Measurements from ENCODE around the gene NUAK1.

NUAK1 gene

DNA sequence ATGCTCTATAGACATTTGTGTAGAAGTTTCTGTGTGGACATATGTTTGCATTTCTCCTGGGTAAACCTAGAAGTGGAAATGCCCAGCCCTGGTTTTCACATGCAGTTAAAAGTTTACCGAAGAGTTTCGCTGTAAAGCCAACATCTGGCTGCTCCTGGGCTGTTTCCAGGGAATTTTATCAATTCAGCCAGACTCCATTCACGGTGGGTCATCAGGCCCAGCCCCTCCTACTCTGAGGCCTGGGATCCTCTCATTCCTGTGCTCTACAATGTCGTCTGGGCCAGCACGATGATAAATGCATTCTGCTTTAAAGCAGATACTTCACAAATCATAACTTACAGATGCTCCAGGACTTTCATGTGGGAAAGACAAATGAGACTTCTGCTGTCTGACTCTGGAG, 7.1 kb downstream of the NUAK1 start:
- peak; percentile 41 for ATAC-seq

DNA sequence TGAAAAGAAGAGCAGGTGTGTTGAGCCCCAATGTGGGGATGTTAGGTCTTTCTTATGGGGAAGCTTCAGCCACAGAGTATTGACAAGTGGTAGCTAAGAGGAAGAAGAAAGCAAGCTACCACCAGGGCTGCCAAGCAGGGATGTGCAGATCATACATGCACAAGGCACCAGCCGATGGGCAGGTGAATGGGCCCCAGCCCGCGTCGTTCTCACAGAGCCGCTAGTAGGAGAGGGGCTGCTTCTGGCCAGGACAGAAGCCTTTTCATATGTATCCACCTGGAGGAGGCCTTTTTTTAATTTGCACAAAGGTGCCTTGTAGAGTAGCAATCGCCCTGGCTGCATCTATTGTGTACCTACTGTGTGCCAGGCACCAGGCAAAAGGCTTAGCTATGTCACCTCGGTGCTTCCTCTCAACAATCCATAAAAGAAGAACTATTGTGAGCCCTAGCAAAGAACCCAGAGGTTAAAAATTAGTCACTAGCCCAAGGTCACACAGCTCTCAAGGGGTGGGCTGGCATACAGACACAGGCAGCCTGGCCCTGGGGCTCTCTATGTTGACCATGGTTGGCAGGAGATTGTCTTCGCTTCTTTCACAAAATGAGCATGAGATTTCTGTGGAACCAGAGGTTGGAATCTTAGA, 8.2 kb downstream of the NUAK1 start:
- no peak for ATAC-seq
- TF ChIP-seq ISL1 (CRISPR knock-in tag; IDR thresholded peaks at IDR 0.05) = no peak
- TF ChIP-seq, protein P1, sequence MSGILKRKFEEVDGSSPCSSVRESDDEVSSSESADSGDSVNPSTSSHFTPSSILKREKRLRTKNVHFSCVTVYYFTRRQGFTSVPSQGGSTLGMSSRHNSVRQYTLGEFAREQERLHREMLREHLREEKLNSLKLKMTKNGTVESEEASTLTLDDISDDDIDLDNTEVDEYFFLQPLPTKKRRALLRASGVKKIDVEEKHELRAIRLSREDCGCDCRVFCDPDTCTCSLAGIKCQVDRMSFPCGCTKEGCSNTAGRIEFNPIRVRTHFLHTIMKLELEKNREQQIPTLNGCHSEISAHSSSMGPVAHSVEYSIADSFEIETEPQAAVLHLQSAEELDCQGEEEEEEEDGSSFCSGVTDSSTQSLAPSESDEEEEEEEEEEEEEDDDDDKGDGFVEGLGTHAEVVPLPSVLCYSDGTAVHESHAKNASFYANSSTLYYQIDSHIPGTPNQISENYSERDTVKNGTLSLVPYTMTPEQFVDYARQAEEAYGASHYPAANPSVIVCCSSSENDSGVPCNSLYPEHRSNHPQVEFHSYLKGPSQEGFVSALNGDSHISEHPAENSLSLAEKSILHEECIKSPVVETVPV (CRISPR knock-in tag; IDR thresholded peaks at IDR 0.05) = no peak
- TF ChIP-seq OSR1 (CRISPR knock-in tag; IDR thresholded peaks at IDR 0.05) = no peak
- no peak for TF ChIP-seq ZNF70 (CRISPR knock-in tag; IDR thresholded peaks at IDR 0.05)
- TF ChIP-seq, protein P2, sequence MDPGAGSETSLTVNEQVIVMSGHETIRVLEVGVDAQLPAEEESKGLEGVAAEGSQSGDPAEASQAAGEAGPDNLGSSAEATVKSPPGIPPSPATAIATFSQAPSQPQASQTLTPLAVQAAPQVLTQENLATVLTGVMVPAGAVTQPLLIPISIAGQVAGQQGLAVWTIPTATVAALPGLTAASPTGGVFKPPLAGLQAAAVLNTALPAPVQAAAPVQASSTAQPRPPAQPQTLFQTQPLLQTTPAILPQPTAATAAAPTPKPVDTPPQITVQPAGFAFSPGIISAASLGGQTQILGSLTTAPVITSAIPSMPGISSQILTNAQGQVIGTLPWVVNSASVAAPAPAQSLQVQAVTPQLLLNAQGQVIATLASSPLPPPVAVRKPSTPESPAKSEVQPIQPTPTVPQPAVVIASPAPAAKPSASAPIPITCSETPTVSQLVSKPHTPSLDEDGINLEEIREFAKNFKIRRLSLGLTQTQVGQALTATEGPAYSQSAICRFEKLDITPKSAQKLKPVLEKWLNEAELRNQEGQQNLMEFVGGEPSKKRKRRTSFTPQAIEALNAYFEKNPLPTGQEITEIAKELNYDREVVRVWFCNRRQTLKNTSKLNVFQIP (CRISPR knock-in tag; IDR thresholded peaks at IDR 0.05; ENCODE audit: borderline replicate concordance, low read depth) = no peak
- TF ChIP-seq, protein P3, sequence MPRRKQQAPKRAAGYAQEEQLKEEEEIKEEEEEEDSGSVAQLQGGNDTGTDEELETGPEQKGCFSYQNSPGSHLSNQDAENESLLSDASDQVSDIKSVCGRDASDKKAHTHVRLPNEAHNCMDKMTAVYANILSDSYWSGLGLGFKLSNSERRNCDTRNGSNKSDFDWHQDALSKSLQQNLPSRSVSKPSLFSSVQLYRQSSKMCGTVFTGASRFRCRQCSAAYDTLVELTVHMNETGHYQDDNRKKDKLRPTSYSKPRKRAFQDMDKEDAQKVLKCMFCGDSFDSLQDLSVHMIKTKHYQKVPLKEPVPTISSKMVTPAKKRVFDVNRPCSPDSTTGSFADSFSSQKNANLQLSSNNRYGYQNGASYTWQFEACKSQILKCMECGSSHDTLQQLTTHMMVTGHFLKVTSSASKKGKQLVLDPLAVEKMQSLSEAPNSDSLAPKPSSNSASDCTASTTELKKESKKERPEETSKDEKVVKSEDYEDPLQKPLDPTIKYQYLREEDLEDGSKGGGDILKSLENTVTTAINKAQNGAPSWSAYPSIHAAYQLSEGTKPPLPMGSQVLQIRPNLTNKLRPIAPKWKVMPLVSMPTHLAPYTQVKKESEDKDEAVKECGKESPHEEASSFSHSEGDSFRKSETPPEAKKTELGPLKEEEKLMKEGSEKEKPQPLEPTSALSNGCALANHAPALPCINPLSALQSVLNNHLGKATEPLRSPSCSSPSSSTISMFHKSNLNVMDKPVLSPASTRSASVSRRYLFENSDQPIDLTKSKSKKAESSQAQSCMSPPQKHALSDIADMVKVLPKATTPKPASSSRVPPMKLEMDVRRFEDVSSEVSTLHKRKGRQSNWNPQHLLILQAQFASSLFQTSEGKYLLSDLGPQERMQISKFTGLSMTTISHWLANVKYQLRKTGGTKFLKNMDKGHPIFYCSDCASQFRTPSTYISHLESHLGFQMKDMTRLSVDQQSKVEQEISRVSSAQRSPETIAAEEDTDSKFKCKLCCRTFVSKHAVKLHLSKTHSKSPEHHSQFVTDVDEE (CRISPR knock-in tag; IDR thresholded peaks at IDR 0.05) = no peak
- no peak for TF ChIP-seq TOX (CRISPR knock-in tag; IDR thresholded peaks at IDR 0.05; ENCODE audit: borderline replicate concordance)
- no peak for TF ChIP-seq CSDC2 (CRISPR knock-in tag; IDR thresholded peaks at IDR 0.05)
- TF ChIP-seq PPARA (CRISPR knock-in tag; IDR thresholded peaks at IDR 0.05; ENCODE audit: borderline replicate concordance) = no peak
- TF ChIP-seq SNAI2 (CRISPR knock-in tag; IDR thresholded peaks at IDR 0.05) = no peak
- no peak for TF ChIP-seq RARB (CRISPR knock-in tag; IDR thresholded peaks at IDR 0.05)
- TF ChIP-seq ARNTL (CRISPR knock-in tag; IDR thresholded peaks at IDR 0.05; ENCODE audit: borderline replicate concordance, low read depth) = no peak
- no peak for TF ChIP-seq ZNF8 (CRISPR knock-in tag; IDR thresholded peaks at IDR 0.05)
- TF ChIP-seq GLIS3 (CRISPR knock-in tag; IDR thresholded peaks at IDR 0.05) = no peak
- no peak for TF ChIP-seq TCF4 (CRISPR knock-in tag; IDR thresholded peaks at IDR 0.05; ENCODE audit: borderline replicate concordance)
- TF ChIP-seq ZFP3 (CRISPR knock-in tag; IDR thresholded peaks at IDR 0.05) = no peak
- no peak for TF ChIP-seq ESRRG (CRISPR knock-in tag; IDR thresholded peaks at IDR 0.05)

More for the DNA sequence above, 7.1 kb downstream of the NUAK1 start:
- TF ChIP-seq ZNF70 (CRISPR knock-in tag; IDR thresholded peaks at IDR 0.05) (no peak), TOX (CRISPR knock-in tag; IDR thresholded peaks at IDR 0.05; ENCODE audit: borderline replicate concordance) (no peak), TCF4 (CRISPR knock-in tag; IDR thresholded peaks at IDR 0.05; ENCODE audit: borderline replicate concordance) (no peak), ESRRG (CRISPR knock-in tag; IDR thresholded peaks at IDR 0.05) (no peak), ZNF565 (CRISPR knock-in tag; conservative IDR thresholded peaks at IDR 0.05; ENCODE audit: low read depth) (no peak), OSR1 (CRISPR knock-in tag; IDR thresholded peaks at IDR 0.05) (no peak), ARNTL (CRISPR knock-in tag; IDR thresholded peaks at IDR 0.05; ENCODE audit: borderline replicate concordance, low read depth) (no peak), ZNF8 (CRISPR knock-in tag; IDR thresholded peaks at IDR 0.05) (no peak), ZFP30 (CRISPR knock-in tag; IDR thresholded peaks at IDR 0.05) (no peak), GLIS3 (CRISPR knock-in tag; IDR thresholded peaks at IDR 0.05) (no peak), BACH2 (CRISPR knock-in tag; IDR thresholded peaks at IDR 0.05; ENCODE audit: borderline replicate concordance) (no peak), ZC3H10 (CRISPR knock-in tag; IDR thresholded peaks at IDR 0.05) (no peak), CSDC2 (CRISPR knock-in tag; IDR thresholded peaks at IDR 0.05) (no peak), SNAI2 (CRISPR knock-in tag; IDR thresholded peaks at IDR 0.05) (no peak)
- TF ChIP-seq, protein P4, sequence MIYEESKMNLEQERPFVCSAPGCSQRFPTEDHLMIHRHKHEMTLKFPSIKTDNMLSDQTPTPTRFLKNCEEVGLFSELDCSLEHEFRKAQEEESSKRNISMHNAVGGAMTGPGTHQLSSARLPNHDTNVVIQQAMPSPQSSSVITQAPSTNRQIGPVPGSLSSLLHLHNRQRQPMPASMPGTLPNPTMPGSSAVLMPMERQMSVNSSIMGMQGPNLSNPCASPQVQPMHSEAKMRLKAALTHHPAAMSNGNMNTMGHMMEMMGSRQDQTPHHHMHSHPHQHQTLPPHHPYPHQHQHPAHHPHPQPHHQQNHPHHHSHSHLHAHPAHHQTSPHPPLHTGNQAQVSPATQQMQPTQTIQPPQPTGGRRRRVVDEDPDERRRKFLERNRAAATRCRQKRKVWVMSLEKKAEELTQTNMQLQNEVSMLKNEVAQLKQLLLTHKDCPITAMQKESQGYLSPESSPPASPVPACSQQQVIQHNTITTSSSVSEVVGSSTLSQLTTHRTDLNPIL (CRISPR knock-in tag; IDR thresholded peaks at IDR 0.05; ENCODE audit: low read depth) = no peak
- TF ChIP-seq, protein P3 (CRISPR knock-in tag; IDR thresholded peaks at IDR 0.05) = no peak
- TF ChIP-seq, protein P1 (CRISPR knock-in tag; IDR thresholded peaks at IDR 0.05) = no peak

Measured in SK-N-SH treated with all-trans-retinoic acid at 6 μM for 48 hours (cell line).